ENCODE measurements around the gene GNG8.

Gene GNG8

GRCh38 chr19:46644720-46645119 lies 8.7 kb upstream of the GNG8 start:
- H3K4me3 ChIP-seq (replicated peaks in 1 of 2; ENCODE audit: low read depth in 2 of 2, low read length in 2 of 2), result no peak overlapping the region
- no peak for TF ChIP-seq CTCF (IDR thresholded peaks at IDR 0.05; ENCODE audit: low read depth, low read length)
- no peak for DNase-seq (ENCODE audit: low read depth in 2 of 2)

GRCh38 chr19:46640656-46641055 lies 4.7 kb upstream of the GNG8 start:
- no peak for TF ChIP-seq CTCF (IDR thresholded peaks at IDR 0.05; ENCODE audit: low read depth, low read length)
- DNase-seq (ENCODE audit: low read depth in 2 of 2), result no peak
- H3K4me3 ChIP-seq (replicated peaks in 1 of 2; ENCODE audit: low read depth in 2 of 2, low read length in 2 of 2), result no peak overlapping the region

- peak; percentile 62 to 91 for DNase-seq (ENCODE audit: low read depth in 2 of 2)
- peak overlapping the region; percentile 47 to 51 for H3K4me3 ChIP-seq (replicated peaks in 1 of 2; ENCODE audit: low read depth in 2 of 2, low read length in 2 of 2)
- no peak for TF ChIP-seq CTCF (IDR thresholded peaks at IDR 0.05; ENCODE audit: low read depth, low read length)
Observed at GRCh38 chr19:46639358-46640182, 3.6 kb upstream of the GNG8 start.

- no peak for TF ChIP-seq CTCF (IDR thresholded peaks at IDR 0.05; ENCODE audit: low read depth, low read length)
- H3K4me3 ChIP-seq (replicated peaks in 1 of 2; ENCODE audit: low read depth in 2 of 2, low read length in 2 of 2), result no peak overlapping the region
- DNase-seq (ENCODE audit: low read depth in 2 of 2), result no peak
Observed at GRCh38 chr19:46637224-46637623, 1.2 kb upstream of the GNG8 start.

- TF ChIP-seq CTCF (IDR thresholded peaks at IDR 0.05; ENCODE audit: low read depth, low read length), result no peak
- H3K4me3 ChIP-seq (replicated peaks in 1 of 2; ENCODE audit: low read depth in 2 of 2, low read length in 2 of 2), result peak overlapping the region; percentile 18 to 23
- no peak for DNase-seq (ENCODE audit: low read depth in 2 of 2)
Observed at GRCh38 chr19:46634656-46635218, 1.3 kb downstream of the GNG8 start.

- TF ChIP-seq CTCF (IDR thresholded peaks at IDR 0.05; ENCODE audit: low read depth, low read length), result no peak
- peak overlapping the region; percentile 23 to 36 for H3K4me3 ChIP-seq (replicated peaks in 1 of 2; ENCODE audit: low read depth in 2 of 2, low read length in 2 of 2)
- peak; percentile 80 to 86 for DNase-seq (ENCODE audit: low read depth in 2 of 2)
Observed at GRCh38 chr19:46634045-46634655, 1.9 kb downstream of the GNG8 start.

All from cardiac fibroblast (primary cell).